Panc1 (cell line): ENCODE data around the gene GPR157. TPM values are rescaled to one million over a fixed set of nuclear protein-coding genes. Genes with fewer than 3 reads are reported as not detected.

ENCODE experiments used
- ATAC-seq: fragments of 200-7000 bp; cut with Tn5 transposase; 2 replicates; pipeline ENCODE4 v1.9.1; 2020; ENCODE audit warnings: mild to moderate bottlenecking, moderate library complexity
- BruUV-seq: library from RNA; stranded (reverse); fragments of 400-500 nt; replicated peaks from 2 replicates; lab custom pipeline; 2021; lab: Mats Ljungman, UMichigan
- CTCF ChIA-PET: fragments of 300-600 bp; sonication (Branson Sonifier 250); formaldehyde crosslinking; loops from one replicate; lab custom pipeline; 2022; ENCODE audit warnings: antibody characterized with exemption; lab: Charles Lee
- POLR2A ChIA-PET: fragments of 300-600 bp; sonication (Branson Sonifier 250); formaldehyde crosslinking; loops from one replicate; lab custom pipeline; 2022; ENCODE audit warnings: antibody characterized with exemption; lab: Charles Lee
- DNase-seq: peaks from one replicate; pipeline ENCODE4 v3.0.0-alpha.2; 2010; ENCODE audit warnings: low read depth, low spot score
- H3K27ac ChIP-seq: 2 replicates; pipeline ENCODE4 v1.5.1; 2011; ENCODE audit warnings: mild to moderate bottlenecking, low read length, inconsistent platforms
- H3K27me3 ChIP-seq: fragments of 200-500 bp; sonication (Bioruptor generic); 2 replicates; pipeline ENCODE4 v1.6.0; 2014; ENCODE audit warnings: low read length, inconsistent platforms; ENCODE audit not compliant: control insufficient read depth, insufficient read depth
- H3K36me3 ChIP-seq: fragments of 200-500 bp; sonication (Bioruptor generic); 2 replicates; pipeline ENCODE4 v1.5.1; 2014; ENCODE audit warnings: inconsistent platforms, mild to moderate bottlenecking, low read length, moderate library complexity; ENCODE audit not compliant: control insufficient read depth, insufficient read depth
- H3K4me1 ChIP-seq: 2 replicates; pipeline ENCODE4 v1.5.1; 2011; ENCODE audit warnings: inconsistent platforms, mild to moderate bottlenecking, low read length, moderate library complexity; ENCODE audit not compliant: control insufficient read depth, insufficient read depth
- H3K4me3 ChIP-seq, 2 experiments: 2 replicates each; pipeline ENCODE4 v1.5.1; 2011 to 2012; ENCODE audit warnings: low read depth in 2 of 2, low read length in 2 of 2, mild to moderate bottlenecking in 2 of 2, inconsistent platforms in 1 of 2, moderate library complexity in 1 of 2
- H3K9me3 ChIP-seq: fragments of 200-500 bp; sonication (Bioruptor generic); 2 replicates; pipeline ENCODE4 v1.5.1; 2014; ENCODE audit warnings: low read depth, mild to moderate bottlenecking, inconsistent platforms, low read length, moderate library complexity; ENCODE audit not compliant: control insufficient read depth, insufficient read depth
- POLR2AphosphoS5 ChIP-seq: IDR thresholded peaks from 2 replicates; pipeline ENCODE4 v1.6.1; 2012; ENCODE audit warnings: mild to moderate bottlenecking, low read depth, low read length, moderate library complexity
- SIN3A ChIP-seq: IDR thresholded peaks from 2 replicates; pipeline ENCODE4 v1.6.1; 2012; ENCODE audit warnings: low read depth, mild to moderate bottlenecking, low read length, moderate library complexity, borderline replicate concordance; ENCODE audit not compliant: insufficient read depth
- TCF7L2 ChIP-seq: IDR thresholded peaks from 2 replicates; pipeline ENCODE4 v1.6.1; 2011; ENCODE audit warnings: mild to moderate bottlenecking, low read depth, low read length, inconsistent platforms
- in situ Hi-C: cut with HindIII; loops from 2 replicates; pipeline ENCODE4 v1.10.0; 2016; ENCODE audit warnings: low sequenced_read_pairs, low pct_unique_long_range_greater_than_20kb
- intact Hi-C: fragments of 100-400 bp; cut with micrococcal nuclease; formaldehyde crosslinking; loops from one replicate; pipeline ENCODE4 v1.10.0; 2022; ENCODE audit not compliant: unreplicated experiment
- total RNA-seq: library from RNA; stranded (reverse); gene quantifications from one replicate; pipeline ENCODE4 v1.2.1, GENCODE V29; 2021; ENCODE audit not compliant: unreplicated experiment
- TF ChIP-seq, protein P1 (sequence below), 2 experiments: IDR thresholded peaks; 2 replicates each; pipeline ENCODE4 v1.6.1; 2011 to 2012; ENCODE audit warnings: low read depth in 2 of 2, control low read depth in 1 of 2, low read length in 1 of 2, mild to moderate bottlenecking in 1 of 2, moderate library complexity in 1 of 2; ENCODE audit not compliant: insufficient read depth in 1 of 2
- TF ChIP-seq, protein P2 (sequence below): fragments of 450-650 bp; IDR thresholded peaks from 2 replicates; pipeline ENCODE4 v1.5.1; 2017; ENCODE audit warnings: mild to moderate bottlenecking

Gene GPR157
- total RNA-seq, 1 experiment from 2014 or later = 19.8 TPM

DNA sequence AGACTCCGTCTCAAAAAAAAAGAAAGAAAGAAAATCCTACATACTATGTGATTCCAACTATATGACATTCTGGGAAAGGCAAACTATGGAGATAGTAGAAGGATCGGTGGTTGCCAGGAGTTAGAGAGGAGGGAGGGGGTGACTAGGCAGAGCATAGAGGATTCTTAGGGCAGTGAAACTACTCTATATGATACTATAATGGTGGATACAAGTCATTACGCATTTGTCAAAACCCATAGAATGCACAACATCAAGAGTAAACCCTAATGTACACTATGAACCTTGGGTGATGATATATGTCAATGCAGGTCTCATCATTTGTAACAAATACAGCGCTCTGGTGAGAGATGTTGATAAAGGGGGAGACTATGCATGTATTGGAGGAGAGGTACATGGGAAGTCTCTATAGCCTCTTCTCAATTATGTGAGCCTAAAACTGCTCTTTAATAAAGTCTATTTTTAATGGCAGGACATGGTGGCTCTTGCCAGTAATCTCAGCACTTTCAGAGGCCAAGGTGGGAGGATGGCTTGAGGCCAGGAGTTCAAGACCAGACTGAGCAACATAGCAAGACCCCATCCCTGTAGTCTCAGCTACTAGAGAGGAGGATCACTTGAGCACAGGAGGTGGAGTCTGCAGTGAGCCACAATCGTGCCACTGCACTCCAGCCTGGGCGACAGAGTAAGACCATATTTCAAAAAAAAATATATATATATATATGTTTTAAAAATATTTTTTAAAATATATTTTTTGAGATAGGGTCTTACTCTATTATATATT, 76.4 kb downstream of the GPR157 start:
- no TSS peak for BruUV-seq
- ChIA-PET CTCF (no interaction called here), POLR2A (no interaction called here)
- H3K4me3 ChIP-seq = no peak overlapping the region
- no peak overlapping the region for H3K27ac ChIP-seq
- ATAC-seq = 0 out of 2 replicates have a peak, but pooled peaks have one; percentile 34
- H3K36me3 ChIP-seq = no peaks in the 10 kb centered on the region
- in situ Hi-C loops (no loop called here), intact Hi-C loops (no loop called here)
- no peaks in the 10 kb centered on the region; the same call in 1 of the 2 replicates for H3K27me3 ChIP-seq
- no peak for DNase-seq
- no peaks in the 10 kb centered on the region for H3K4me1 ChIP-seq
- no peaks in the 10 kb centered on the region for H3K9me3 ChIP-seq
- TF ChIP-seq SIN3A = no peak
- TF ChIP-seq POLR2AphosphoS5 = no peak
- TF ChIP-seq, protein P1, sequence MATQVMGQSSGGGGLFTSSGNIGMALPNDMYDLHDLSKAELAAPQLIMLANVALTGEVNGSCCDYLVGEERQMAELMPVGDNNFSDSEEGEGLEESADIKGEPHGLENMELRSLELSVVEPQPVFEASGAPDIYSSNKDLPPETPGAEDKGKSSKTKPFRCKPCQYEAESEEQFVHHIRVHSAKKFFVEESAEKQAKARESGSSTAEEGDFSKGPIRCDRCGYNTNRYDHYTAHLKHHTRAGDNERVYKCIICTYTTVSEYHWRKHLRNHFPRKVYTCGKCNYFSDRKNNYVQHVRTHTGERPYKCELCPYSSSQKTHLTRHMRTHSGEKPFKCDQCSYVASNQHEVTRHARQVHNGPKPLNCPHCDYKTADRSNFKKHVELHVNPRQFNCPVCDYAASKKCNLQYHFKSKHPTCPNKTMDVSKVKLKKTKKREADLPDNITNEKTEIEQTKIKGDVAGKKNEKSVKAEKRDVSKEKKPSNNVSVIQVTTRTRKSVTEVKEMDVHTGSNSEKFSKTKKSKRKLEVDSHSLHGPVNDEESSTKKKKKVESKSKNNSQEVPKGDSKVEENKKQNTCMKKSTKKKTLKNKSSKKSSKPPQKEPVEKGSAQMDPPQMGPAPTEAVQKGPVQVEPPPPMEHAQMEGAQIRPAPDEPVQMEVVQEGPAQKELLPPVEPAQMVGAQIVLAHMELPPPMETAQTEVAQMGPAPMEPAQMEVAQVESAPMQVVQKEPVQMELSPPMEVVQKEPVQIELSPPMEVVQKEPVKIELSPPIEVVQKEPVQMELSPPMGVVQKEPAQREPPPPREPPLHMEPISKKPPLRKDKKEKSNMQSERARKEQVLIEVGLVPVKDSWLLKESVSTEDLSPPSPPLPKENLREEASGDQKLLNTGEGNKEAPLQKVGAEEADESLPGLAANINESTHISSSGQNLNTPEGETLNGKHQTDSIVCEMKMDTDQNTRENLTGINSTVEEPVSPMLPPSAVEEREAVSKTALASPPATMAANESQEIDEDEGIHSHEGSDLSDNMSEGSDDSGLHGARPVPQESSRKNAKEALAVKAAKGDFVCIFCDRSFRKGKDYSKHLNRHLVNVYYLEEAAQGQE (IDR thresholded peaks at IDR 0.05; ENCODE audit: insufficient read depth in 1 of 2, low read depth in 2 of 2, low read length in 1 of 2) = no peak
- TF ChIP-seq TCF7L2 = no peak
- TF ChIP-seq, protein P2, sequence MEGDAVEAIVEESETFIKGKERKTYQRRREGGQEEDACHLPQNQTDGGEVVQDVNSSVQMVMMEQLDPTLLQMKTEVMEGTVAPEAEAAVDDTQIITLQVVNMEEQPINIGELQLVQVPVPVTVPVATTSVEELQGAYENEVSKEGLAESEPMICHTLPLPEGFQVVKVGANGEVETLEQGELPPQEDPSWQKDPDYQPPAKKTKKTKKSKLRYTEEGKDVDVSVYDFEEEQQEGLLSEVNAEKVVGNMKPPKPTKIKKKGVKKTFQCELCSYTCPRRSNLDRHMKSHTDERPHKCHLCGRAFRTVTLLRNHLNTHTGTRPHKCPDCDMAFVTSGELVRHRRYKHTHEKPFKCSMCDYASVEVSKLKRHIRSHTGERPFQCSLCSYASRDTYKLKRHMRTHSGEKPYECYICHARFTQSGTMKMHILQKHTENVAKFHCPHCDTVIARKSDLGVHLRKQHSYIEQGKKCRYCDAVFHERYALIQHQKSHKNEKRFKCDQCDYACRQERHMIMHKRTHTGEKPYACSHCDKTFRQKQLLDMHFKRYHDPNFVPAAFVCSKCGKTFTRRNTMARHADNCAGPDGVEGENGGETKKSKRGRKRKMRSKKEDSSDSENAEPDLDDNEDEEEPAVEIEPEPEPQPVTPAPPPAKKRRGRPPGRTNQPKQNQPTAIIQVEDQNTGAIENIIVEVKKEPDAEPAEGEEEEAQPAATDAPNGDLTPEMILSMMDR = no peak

DNA sequence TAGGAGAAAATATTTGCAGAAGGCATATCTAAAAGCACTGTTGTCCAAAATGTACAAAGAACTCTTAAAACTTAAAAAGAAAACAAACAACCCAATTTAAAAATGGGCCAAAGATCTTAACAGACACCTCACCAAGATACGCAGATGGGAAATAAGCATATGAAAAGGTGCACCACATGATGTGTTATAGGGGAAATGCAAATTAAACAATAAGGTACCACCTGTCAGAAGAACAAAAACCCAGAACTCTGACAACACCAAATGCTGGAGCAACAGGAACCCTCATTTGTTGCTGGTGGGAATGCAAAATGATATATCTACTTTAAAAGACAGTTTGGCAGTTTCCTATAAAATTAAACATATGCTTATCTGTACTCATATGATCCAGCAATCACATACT, 77.5 kb downstream of the GPR157 start:
- intact Hi-C loops (no loop called here), in situ Hi-C loops (no loop called here)
- no peaks in the 10 kb centered on the region for H3K4me1 ChIP-seq
- ChIA-PET CTCF (no interaction called here), POLR2A (no interaction called here)
- TF ChIP-seq POLR2AphosphoS5 (no peak), SIN3A (no peak), TCF7L2 (no peak)
- TF ChIP-seq, protein P2 = no peak
- TF ChIP-seq, protein P1 (IDR thresholded peaks at IDR 0.05; ENCODE audit: insufficient read depth in 1 of 2, low read depth in 2 of 2, low read length in 1 of 2) = no peak
- no peaks in the 10 kb centered on the region for H3K9me3 ChIP-seq
- H3K27me3 ChIP-seq = no peaks in the 10 kb centered on the region; the same call in 1 of the 2 replicates
- BruUV-seq = no TSS peak
- no peak for ATAC-seq
- H3K4me3 ChIP-seq = no peak overlapping the region
- no peaks in the 10 kb centered on the region for H3K36me3 ChIP-seq
- no peak for DNase-seq
- H3K27ac ChIP-seq = no peak overlapping the region
